GM23338 (cell line): ENCODE measurements around the gene RPGRIP1L.

Source experiments
- CTCF ChIP-seq, 2 experiments: fragments of 200-600 bp in 1 of 2; sonication (generic) in 1 of 2; conservative IDR thresholded peaks; 2 replicates each; pipeline versions ENCODE4 v1.5.1 to v1.6.1; 2016 to 2017; ENCODE audit warnings: antibody characterized with exemption in 2 of 2, low read depth in 2 of 2, mild to moderate bottlenecking in 2 of 2, moderate library complexity in 1 of 2
- EZH2 ChIP-seq: fragments of 200-600 bp; sonication (generic); IDR thresholded peaks from one replicate; pipeline ENCODE4 v1.8.0; 2017; ENCODE audit warnings: antibody characterized with exemption, mild to moderate bottlenecking, low read depth; ENCODE audit not compliant: unreplicated experiment
- JUNB ChIP-seq: IDR thresholded peaks from one replicate; pipeline ENCODE4 v1.6.1; 2016; ENCODE audit warnings: antibody characterized with exemption; ENCODE audit not compliant: unreplicated experiment
- NANOG ChIP-seq: IDR thresholded peaks from 2 replicates; pipeline ENCODE4 v1.6.1; 2016; ENCODE audit warnings: antibody characterized with exemption, borderline replicate concordance
- ZNF331 ChIP-seq: fragments of 250-450 bp; sonication (Bioruptor Pico); IDR thresholded peaks from 2 replicates; pipeline ENCODE4 v1.5.0; 2020; ENCODE audit warnings: low read depth, mild to moderate bottlenecking, moderate library complexity

GRCh38 chr16:53704445-53704813 is 770 bp upstream of the RPGRIP1L start:
- no peak for TF ChIP-seq CTCF (conservative IDR thresholded peaks at IDR 0.05; ENCODE audit: low read depth in 2 of 2)
- no peak for TF ChIP-seq ZNF331 (CRISPR knock-in tag)
- no peak for TF ChIP-seq JUNB
- no peak for TF ChIP-seq EZH2
- no peak for TF ChIP-seq NANOG
